HG03196 (cell line): ENCODE data around the gene AKT3.
"Not testable (repeated sequence)": the region's sequence is repeated elsewhere in the genome, so short reads cannot be mapped to it uniquely, and the experiment has no call there.

Experiments
- ATAC-seq: cut with Tn5 transposase; IDR thresholded peaks from one replicate; pipeline ENCODE4 v1.9.1; 2021; ENCODE audit not compliant: unreplicated experiment

AKT3 gene

DNA sequence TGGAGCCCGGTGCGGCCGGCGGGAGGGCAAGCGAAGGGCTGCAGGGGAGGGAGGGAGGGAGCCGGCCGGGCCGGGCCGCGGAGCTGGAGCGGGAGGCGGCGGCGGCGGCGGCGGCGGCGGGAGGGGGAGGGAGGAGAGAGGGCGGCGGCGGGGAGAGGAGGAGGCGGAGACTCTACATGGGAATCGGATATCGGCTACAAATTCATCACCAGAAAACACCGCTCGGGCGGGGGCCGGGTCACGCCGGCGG lies at the start of gene AKT3:
TSS of gene AKT3 (minus strand) at position 42 of the 250 bp plus-strand sequence. CDS start 7,073 bp downstream, outside the sequence.
- ATAC-seq, result peak; percentile 53

DNA sequence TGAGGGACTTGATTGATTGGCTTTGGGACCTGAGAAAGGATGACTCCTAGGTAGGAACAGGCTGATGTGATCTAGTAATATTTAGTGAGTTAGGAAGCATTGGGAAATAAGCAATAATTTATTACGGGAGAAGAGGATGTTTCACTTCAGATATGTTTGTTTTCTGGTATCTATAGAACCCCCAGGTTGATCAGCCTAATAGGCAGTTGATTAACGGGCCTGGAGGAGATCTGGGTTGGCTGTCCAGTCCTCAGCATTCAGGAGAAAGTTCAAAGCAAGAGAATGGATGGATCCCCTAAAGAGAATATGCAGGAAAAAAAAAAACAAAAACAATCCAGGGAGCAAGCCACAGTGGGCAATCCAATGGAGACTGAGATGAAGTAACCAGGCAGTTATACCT lies 48.2 kb upstream of the AKT3 start:
- ATAC-seq, result no peak

DNA sequence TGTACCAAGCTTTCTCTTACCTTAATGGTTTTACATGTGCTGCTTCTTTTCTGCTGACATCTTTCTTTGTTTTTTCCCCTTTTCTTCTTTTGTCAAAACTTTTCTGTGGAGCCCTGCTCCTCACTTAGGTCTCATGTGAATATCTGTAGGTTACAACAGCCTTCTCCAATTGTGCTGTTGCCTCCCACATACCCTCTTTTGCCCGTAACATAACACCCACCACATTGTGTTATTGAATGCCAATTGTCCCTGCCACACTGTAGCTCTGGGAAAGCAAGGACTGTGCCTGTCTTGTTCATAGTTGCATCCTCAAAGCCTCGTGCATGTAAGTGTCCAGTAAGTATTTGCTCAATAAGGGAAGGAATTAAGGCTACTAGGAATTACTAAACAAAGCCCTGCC lies 46.3 kb upstream of the AKT3 start:
- no peak for ATAC-seq

DNA sequence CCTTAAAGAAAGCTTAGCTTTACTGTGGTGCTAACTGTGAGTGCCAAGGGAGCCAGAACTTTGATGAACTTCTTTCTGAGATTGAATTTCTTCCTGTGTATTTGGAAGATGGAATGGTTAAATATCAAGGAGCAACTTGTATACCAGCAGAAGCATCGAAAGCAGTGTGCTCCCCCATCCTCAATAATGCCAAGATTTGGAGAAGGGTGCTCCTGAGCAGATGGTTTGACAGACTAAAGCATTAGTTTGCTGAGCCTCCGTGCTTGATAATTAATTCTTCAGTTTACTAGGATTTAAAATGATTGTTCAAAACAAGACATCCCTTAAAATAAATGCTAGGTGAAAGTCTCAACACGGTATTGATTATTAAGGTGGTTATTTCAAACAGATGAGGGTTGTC lies 42.4 kb upstream of the AKT3 start:
- no peak for ATAC-seq

DNA sequence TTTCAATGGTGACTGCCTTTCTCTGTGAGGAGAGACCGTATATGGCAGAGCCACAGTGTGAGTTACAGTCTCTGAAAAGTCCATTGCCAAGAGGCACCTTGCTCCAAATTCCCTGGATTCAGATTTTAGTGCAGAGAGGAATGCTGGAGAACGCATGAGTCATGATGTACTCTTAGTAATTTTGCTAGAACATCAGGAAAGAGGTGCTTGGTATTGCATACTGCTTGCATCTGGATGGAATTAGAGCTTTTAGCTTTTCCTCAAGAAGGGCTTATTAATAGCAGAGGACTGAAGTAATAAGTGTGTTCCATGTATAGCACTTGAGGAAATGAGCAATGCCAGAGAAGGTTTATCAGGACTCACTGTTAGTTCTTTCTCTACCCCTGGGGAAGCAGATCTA lies 40.5 kb upstream of the AKT3 start:
- no peak for ATAC-seq

DNA sequence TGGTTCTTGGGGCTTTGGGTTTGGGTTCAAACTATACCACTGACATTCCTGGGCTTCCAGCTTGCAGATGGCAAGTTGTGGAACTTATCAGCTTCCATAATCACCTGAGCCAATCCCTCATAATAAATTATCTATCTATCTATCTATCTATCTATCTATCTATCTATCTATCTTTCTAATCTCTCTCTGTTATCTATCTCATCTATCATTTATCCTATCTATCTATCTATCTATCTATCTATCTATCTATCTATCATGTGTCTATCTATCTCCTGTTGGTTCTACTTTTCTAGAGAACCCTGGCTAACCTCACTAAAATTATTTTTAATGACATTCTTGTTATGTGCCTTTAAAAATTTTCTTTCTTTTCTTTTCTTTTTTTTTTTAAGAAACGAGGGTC lies 35.8 kb upstream of the AKT3 start:
- ATAC-seq, result no peak

DNA sequence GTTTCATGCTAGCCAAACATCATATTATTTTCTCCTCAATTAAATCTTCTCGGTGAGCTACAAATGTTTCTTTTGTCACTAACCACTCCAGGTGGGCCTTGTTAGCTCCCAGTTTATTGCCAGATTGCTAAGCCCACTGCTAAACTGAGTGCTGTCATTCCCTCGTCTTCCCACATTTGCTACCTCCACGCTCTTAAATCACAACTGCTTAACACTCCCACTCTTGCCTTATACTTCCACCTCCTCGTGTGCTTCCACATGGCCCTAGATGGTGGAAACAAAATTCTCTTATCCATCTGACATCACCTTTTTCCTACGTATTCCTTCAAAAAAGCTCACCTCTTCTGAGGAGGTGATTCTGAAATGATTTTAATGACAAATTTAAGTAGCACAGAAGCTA lies 34.6 kb upstream of the AKT3 start:
- ATAC-seq, result no peak

DNA sequence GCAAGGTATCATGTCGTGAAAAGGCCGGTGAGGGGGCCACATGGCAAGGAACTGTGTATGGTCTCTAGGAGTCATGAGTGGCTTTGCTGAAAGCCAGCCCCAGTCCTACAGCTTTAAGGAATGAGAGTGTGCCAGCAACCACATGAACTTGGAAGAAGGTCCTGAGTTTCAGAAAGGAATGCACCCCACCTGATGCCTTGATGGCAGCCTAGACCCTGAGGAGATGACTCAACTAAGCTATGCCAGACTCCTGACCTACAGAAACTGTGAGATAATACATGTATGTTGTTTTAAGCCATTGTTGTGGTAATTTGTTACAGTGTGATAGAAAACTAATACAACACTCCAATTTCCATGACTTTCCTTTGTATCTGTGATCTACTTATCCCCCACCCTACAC lies 33.5 kb upstream of the AKT3 start:
- no peak for ATAC-seq

DNA sequence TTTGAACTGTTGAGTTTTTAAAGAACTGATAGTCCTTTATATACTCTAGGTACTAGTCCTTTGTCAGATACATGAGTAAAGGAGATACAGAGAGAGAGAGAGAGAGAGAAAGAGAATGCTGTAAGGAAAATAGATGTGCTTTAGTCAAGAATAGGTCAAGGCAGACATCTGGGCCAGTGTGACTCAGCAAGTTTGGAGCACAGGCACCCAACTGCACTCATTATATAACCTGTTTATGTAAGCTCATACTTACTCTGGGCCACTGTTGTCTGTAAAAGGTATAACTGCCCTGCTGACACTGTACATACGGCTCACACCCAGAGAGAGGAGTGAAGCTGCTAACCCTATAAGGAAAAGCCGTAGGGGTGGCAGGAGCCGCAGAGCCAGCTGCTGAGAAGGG lies 32.2 kb upstream of the AKT3 start:
- no peak for ATAC-seq

DNA sequence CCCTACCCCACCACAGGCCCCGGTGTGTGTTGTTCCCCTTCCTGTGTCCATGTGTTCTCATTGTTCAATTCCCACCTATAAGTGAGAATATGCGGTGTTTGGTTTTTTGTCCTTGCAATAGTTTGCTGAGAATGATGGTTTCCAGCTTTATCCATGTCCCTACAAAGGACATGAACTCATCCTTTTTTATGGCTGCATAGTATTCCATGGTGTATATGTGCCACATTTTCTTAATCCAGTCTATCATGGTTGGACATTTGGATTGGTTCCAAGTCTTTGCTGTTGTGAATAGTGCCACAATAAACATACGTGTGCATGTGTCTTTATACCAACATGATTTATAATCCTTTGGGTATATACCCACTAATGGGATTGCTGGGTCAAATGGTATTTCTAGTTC lies 27.0 kb upstream of the AKT3 start:
- not testable (repeated sequence) for ATAC-seq

DNA sequence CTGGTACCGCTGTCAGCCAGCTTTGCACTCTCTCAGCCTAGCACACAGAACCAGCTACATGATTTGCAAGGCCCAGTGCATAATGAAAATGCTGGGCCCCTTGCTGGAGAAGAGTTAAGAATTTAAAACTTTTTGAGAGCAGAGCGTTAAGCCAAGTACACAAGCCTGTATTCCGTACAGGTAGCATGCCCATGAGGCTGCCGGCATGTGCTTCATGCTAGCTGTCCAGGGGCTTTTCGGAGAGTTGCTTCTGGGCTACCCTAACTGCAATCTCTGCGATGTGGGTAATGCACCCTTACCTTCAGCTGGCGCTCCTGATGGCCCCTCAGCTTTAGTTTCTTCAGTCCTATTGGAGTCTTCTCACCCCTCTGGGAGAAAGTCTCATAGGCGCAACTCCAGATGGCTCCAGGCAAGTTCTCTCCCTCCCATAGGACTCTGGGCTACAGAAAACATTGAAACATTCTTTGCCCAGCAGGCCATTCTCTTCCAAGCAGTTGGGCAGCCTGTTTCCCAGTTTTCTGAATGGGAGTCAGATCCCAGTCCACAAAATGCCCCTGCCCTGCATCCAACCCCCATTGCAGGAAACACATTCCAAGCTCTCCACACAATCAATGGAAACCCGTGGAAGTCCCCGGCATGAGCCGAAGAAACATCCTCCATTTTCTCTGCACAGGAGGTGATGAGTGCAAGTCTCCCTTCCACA lies 5.7 kb upstream of the AKT3 start:
- ATAC-seq, result no peak

DNA sequence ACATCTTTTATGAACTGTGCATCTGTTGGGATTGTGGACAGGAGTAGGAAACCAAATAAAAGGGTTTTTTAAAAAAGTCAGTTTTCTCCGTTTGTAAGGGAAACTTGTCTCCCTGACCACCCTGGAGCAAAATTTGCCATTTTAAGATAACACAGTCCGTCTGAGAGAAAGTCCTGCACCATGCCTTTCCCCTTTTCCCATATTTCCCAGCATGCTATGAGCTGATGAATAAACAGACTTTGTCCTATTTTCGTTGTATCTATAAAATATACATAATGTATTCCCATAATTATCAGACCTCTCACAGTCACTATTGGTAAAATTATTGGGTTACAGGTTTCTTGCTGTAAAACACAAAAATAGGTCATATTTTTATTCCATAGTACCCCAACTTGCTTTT lies 1.7 kb upstream of the AKT3 start:
- ATAC-seq, result no peak

DNA sequence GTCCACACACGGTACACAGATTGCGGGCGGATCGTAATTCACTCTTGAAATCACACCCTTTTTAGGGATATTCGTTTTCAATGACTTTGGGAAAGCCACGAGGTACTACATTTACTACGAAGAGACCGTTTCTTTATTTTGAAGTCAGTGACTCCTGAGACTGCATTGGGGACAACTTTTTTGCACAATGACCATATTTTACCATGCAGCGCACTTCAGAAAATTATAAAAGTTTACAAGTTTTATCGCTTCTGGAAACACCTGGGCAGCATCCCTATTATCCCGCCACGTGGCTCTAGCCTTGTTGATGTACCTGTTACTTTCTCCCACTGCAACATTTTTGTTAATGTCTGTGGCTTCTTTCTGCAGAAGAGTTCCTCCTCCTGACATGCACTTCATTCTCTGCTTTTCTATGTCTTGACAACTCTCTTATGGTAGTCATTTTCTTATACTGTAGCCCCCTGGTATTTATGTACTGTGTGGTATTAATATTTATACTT lies 1.3 kb upstream of the AKT3 start:
- no peak for ATAC-seq

DNA sequence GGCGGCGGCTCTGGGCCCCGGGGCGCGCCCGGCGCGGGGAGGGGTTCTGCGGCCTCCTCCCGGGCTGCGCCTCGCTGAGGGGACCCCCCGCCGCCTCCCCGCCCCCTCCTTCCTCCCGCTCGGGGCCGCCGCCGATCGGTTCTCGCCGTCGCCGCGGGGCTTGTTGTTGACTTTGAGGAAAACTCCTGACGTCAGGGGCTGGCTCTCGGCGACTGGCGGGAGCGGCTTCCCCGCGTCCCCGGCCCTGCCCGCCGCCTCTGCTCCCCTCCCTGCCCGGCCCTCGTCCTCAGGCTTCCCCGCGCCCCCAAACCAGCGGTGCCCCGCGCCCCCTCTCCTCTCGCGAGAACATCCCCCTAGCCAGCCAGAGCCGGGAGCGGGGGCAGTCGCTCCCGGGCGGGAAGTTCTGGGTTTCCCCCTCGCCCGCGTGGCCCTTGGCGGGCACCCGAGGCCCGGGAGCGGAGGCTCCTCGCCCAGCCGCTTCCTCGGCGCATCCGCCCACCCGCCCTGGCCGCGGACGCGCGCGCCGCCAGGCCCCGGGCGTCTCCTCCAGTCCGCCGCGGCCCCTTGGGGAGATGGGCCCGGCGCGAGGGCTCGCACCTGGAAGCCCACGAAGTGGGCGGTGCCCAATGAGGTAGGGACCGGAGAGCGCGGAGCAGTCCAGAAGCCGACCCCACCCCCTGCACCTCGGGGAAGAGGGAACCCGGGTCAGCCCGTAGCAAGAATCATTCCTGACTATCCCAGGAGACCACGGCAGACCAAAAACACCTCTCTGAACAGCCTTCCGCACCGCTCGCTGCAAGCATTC lies 611 bp upstream of the AKT3 start:
- peak; percentile 42 for ATAC-seq

DNA sequence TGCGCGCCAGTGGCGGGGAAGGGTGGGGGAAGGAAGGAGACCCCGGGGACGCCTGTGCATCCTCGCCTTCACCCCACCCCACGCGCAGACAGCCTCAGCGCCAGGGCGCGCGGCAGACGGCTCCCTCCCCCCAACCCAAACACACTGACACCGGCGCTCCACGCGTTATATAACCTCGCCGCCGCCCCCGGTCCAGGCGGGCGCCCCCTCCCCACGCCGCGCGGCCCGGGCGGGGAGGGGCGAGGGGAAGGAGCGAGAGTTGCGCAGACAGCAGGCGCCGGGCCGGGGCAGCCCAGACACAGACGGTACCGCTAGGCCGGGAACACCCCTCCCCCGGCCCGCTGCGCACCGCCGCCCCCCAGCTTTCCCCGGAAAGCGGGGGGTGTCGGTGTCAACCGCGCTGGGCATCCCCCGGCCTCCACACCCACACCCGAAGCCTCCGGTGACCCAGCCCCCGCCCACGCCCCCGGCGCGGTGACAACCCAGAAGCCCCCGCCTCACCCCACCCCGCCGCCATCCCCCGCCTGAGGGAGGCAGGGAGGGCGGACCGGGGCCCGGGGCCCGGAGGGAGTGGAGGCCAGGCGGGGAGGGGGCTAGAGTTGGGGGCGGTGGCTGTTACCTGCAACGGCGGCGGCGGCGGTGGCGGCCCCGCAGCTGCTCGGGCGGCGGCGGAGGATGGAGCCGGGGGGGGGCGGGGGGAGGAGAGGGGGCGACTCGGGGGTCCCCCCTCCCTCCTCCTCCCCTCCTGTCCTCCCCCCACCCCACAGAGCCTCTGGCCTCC lies 432 bp downstream of the AKT3 start:
- peak; percentile 26 for ATAC-seq

DNA sequence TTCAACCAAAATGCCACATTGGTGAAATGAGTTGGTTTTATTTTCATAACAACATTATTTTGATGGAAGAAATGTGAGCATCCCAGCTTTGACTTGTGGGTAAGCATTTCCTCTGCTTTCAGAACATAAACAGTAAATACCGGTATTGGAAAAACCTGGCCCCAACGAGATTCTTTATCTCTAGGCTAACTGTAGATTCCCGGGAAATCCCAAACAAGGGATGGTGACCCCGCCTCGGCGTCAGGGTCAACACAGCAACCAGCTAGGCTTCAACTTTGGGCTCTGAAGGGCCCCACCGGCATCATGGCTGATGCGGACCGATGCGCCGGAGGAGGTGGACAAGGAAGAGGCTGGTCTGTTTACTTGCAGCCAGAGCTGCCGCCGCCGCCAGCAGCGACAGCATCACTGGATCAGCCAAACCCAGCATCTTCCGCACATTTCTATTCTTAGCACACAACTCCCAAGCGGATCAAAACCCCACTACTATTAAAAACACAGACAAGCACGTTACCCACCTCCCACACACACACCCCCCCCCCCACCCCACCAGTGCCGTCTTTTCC lies 1.1 kb downstream of the AKT3 start:
- ATAC-seq, result peak; percentile 21

DNA sequence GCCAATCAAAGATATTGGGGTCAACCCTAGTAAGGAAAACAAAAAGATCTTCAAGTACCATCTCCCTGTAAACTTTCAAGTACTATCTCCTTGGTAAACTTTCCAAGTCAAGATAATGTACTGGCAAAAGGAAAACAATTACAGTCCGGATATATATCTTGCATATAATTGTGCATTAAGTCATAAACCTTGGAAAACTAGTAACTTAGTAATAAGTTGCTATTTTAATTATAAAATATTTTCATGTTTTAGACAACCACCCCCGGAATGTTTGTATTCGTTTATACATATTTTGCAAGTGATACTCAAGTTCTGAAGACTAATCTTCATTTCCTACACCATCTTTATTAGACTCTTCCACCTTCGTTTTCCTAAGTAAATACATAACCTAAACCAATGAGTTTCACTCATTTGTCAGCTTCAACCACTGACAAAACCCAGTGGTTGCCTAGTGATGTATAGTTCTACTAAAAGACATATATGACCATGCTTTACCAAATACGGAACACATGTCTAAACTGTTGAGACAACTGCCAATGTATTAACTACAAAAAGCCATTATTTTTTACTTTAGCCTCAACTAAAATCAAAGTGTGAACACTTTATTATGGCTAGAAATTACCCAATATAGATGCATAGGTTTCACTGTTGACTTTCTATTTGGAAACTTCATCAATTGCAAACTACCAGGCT lies 1.7 kb downstream of the AKT3 start:
- no peak for ATAC-seq

DNA sequence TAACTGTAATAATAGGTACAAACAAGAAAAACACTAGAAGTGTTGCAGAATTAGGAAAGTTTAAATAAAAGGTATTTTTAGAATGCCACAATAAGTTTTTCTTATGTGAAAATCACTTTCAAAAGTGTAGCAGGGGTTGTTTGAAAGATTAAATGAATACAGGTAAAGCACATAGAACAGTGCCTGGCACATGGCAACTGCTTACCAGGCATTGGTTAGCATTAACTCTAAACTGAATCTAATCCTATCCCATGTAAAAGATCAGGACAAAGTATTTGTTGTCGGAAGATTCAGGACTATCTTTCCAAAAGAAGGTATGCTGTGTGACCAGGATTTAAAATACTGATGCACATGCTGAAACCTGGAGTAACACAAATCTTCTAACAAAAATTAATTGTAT lies 3.3 kb downstream of the AKT3 start:
- no peak for ATAC-seq

DNA sequence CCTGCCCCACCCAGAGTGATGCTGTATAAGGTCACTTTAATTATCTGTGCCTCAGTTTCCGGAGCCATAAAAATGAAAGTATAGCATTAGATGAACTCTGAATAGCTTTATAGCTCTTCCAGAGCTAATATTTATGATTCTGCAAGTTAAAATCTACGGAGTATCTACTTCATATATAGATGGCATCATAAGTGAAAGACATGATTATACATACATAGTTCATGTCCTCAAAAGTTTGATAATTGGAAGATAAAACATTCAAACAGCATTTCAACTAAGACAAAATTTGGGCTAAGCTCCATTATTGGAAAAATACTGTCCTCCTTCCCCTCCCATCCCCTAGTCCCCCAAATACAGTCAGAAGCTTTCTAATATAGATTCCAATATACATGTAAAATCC lies 4.2 kb downstream of the AKT3 start:
- no peak for ATAC-seq

DNA sequence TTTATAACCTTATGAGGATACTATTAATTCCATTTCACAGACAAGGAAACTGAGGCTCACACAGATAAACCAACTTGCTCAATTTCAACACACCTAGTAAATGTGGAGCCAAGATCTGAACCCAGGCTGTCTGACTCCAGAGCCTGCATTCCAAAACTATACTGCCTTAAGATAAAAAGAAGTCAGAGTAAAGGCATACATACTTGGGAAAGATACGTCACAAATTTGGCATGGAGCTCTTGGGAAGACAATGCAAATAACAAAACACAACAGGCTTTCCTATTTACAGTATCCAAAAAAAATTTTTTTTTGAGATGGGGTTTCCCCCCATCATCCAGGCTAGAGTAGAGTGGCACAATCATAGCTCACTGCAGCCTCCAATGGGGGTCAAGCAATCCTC lies 5.9 kb downstream of the AKT3 start:
- ATAC-seq, result no peak

DNA sequence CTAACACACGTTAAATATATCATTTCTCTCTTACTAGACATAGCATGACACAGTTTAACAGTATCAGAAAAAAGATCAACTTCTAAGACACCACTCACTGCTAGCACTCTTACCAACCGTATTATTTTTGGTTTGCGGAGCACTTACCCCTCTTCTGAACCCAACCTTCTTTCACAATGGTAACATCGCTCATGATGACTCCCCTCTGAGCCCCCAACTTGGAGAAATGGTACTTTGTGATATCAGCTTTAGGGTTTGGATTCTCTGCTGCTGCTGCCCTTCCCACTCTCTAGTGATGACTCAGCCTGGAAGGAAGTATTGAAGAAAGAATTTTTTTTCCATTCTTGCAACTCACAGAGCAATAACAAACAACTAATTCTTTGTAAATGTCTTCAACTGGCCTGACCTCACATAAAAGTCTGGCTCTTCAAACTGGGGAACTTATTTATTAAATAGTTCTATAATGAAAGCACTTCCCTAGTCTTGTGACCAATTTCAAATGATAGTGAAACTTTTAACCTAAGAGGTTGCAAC lies 7.0 kb downstream of the AKT3 start:
- no peak for ATAC-seq
